HG02852 (cell line): ENCODE data around the gene PARP6.

Experiments
- ATAC-seq: cut with Tn5 transposase; IDR thresholded peaks from one replicate; pipeline ENCODE4 v1.9.1; 2021; ENCODE audit warnings: mild to moderate bottlenecking, moderate library complexity; ENCODE audit not compliant: unreplicated experiment

PARP6 gene, protein sequence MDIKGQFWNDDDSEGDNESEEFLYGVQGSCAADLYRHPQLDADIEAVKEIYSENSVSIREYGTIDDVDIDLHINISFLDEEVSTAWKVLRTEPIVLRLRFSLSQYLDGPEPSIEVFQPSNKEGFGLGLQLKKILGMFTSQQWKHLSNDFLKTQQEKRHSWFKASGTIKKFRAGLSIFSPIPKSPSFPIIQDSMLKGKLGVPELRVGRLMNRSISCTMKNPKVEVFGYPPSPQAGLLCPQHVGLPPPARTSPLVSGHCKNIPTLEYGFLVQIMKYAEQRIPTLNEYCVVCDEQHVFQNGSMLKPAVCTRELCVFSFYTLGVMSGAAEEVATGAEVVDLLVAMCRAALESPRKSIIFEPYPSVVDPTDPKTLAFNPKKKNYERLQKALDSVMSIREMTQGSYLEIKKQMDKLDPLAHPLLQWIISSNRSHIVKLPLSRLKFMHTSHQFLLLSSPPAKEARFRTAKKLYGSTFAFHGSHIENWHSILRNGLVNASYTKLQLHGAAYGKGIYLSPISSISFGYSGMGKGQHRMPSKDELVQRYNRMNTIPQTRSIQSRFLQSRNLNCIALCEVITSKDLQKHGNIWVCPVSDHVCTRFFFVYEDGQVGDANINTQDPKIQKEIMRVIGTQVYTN

DNA sequence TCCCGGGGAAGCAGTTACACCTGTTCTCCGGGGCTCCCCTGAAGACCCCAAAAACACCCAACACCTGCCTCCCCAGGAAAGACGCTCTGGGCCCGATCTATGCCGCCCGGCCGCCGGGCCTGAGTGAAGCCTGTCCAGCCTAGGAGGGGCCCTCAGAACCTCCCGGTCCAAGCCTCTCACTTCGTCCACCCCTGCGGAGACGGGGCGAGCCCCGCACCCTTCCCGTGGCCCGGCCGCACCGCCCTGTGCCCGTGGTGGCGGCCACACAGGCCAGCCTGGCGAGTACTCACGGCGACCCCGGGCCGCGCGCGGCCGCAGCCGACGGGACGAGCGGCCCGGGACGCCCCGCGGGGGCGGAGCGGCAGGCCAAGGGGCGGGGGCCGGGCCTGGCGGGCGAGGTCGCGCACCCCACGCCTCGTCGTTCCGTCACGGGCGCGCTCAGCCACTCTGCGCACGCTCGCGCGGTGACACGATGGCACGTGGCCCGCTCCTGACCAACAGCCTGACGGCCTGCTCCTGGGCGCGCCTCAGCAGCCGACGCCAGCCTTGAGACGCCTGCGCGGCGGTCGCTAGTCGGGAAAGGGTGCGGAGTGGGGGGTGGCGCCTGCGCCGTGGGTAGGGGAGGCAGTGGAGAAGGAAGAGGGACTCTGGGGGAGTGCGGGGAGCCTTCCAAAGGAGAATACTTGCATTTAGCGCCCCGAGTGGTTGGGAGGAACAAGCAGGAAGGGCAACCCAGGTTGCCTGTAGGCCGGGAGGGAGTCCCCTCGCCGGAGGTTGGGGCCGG is at the start of gene PARP6:
PARP6 (minus strand) TSS at position 342 of the 784 bp plus-strand sequence. CDS start 5,077 bp downstream, outside the sequence.
- ATAC-seq = peak; percentile 94

DNA sequence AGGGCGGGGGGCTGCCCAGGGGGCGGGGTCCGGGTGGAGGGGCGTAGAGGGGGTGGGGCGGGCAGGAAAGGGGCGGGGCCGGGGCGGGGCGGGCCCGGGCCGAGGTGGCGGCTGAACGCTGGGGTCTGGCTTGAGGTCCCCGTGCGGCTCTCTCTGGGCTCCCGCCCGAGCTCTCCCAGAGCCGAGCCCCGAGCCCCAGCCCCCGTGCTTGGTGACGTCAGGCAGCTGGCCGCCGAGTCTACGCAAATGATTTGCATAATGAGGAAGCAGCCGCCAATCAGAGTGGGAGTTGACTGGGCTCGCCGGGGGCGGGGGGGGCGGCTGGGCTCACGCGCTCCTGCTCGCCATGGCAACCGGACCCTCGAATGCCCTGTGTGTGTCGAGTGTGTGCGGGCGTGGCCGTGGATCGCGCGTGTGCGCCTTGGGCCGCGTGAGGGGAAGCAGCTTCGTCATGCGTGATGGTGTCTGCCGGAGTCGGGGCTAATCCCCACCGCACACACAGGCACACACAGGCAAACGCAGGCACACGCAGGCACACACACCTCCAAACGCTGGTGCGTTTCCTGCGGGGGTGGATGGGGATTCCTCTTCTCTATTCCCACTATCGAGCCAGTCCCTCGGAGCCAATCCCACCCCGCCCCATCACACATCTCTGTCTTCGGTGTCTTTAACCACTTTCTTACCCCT is 47.8 kb upstream of the PARP6 start, which contains the start of gene CELF6:
CELF6 (minus strand) TSS at position 173 of the 687 bp plus-strand sequence. CDS start 283 bp downstream, outside the sequence.
- peak; percentile 68 for ATAC-seq

DNA sequence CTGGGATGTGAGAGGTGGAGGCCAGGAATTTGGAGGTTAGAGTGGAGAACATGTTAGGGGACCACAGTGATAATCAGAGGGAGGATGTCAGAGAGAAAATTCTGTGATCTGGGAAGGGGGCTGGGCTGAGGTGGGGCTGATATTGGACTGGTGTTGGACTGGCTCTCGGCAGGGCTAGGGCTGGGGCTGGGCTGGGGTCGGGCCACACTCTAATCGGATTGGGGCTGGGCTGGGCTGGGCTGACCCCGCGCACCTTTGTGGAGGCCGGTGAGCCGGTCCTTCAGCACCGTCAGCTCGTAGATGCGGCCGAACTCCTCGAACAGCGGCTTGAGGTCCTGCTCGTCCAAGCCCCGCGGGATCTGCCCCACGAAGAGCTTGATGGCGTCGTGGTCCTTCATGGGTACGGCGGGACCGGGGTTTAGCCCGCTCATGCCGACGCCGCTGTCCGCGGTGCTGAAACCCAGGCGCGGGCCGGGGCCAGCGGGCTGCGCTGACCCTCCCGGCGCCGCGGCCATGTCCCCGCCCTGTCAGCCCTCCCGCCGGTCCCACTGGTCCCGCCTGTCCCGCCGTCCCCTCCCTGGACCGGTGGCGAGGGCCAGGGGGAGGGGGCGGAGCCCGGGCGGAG is 47.1 kb upstream of the PARP6 start:
- peak; percentile 25 for ATAC-seq

DNA sequence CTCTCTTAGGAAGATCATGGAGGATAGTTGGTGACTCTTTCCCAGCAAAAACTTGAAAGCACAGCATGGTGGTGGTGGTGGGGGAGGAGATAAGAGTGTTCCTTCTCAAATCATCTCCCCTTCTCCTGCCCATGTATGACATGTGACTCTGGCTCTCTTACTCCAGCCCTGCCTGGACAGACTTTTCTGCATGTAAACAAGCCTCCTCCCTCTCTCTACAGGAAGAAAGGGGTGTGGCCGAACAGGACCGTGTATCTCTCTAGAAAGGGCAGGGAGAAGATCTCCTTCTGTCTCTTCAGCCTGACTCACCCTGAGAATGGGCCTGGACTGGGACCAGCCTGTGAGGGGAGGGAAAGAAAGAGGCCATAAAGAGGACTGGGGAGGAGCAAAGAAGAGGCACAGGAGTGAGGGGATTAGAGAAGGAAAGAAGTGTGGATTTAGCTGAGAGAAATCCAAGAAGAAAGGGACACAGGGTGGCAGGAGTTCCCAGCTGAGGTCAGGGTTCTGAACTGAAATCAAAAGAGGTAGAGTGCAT is 46.1 kb upstream of the PARP6 start:
- no peak for ATAC-seq

DNA sequence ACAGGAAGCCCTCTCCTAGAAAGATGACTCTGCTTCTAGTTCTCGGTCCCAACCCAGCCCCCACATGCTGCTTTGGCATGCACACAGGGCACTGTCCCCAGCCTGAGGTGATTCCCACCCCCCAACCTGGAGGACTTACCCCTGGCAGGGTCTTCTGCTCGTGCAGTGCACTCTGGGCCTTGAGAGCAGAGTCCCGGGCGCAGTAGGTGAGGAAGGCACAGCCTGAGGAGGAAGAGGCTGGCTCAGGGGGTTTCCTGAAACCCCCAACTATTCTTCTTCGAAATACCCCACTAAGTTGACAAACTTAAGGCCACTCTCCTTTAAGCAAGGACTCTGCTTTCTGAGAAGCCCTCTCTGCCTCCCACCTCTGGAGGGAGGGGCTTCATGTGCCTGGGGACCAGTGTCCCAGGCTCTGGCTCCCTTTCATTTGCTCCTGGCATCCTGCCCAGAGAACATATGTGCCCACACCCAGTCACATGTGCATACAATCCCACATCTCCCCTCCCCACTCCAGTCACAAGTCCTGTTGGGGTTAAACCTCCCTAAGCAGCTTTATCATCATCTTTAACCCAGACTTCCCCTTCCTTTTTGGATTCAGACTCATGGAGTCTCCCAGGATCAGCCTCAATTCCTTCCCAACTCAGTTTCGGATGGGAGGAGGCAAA is 43.5 kb upstream of the PARP6 start:
- ATAC-seq = no peak

DNA sequence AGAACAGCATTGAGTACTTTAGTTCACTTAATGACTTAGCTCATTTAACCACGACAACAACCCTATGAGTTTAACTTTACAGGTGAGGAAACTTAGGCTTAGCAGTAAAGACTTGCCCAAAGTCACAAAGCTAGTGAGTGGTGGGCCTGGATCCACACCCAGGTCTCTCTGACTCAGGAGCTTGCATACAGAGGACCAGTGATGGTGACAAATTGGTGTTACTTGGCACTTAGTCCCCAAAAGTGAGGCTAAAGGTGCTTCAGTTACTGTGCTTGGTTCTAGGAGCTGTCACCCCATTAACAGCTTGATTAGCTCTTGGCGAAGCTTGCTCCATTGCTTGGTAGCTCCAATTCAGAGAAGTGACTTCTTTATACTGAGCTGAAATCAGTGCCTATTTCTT is 41.5 kb upstream of the PARP6 start:
- no peak for ATAC-seq

DNA sequence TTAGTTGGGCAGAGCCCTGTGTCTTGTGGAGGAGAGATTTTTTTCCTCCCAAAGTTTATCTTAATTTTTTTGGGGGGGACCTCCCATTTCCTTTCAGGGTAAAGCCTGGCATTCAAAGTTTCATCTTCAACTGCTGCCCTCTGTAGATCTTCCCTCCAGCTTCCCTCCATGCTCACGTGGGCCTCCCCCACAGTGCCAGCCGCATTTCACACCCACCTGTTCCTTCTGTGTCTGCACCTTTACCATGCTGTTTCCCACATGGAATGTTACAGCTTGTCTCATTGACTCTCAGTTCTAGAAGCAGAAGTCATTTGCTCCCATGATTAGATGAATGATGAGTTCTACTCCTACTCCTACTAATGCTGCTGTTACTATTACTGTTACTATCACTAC is 41.1 kb upstream of the PARP6 start:
- ATAC-seq = no peak

DNA sequence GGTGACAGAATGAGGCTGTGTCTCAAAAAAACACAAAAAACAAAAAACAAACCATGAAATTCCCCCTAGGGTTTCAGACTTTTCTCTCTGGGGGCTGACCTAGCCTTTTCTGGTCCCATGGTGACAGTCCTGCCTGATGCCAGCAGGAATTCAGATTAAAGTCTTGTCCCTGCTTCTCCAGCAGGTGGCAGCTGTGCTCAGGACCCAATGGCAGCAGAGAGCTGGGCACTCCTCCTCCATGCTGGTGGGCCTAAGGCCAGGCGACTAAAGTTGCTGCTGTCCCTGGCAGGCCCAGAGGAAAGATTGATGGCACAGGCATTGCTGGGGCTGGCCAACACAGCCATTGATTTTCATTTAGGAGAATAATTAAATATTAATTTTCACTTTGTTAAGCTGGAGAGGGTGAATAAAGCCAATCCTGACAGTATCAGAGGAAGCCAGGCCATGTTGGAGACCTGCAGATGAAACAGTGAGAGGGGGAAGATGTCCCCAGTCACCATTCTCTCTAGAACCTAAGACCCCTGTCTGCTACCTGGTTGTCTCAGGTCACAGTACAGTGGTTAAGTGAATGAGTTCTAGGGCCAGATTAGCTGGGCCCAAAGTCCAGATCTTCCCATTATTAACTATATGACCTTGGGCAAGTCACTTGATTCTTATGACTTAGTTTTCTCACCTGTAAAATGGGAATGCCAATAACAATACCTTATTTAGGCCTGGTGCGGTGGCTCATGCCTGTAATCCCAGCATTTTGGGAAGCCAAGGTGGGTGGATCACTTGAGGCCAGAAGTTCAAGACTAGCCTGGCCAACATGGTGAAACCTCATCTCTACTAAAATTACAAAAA is 40.5 kb upstream of the PARP6 start:
- ATAC-seq = no peak

DNA sequence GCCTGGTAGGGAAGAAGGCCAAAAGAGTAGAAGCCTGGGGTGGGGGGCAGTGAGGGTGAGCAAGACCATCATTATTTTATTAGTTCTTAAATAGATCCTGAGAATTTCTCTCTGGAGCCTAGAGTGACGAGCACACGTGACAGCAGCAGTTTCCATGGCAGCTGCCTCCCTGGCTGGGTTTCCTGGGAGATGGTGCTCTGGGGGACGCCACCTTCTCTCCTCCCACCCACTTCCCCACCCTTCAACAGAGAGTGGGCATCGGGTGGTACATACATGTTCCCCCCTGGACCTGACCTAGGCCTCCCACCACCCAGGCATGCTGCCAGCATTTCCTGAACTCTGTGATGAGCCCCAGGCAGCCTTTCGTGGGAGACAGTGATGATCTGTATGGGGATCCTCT is 34.7 kb upstream of the PARP6 start:
- ATAC-seq = no peak

DNA sequence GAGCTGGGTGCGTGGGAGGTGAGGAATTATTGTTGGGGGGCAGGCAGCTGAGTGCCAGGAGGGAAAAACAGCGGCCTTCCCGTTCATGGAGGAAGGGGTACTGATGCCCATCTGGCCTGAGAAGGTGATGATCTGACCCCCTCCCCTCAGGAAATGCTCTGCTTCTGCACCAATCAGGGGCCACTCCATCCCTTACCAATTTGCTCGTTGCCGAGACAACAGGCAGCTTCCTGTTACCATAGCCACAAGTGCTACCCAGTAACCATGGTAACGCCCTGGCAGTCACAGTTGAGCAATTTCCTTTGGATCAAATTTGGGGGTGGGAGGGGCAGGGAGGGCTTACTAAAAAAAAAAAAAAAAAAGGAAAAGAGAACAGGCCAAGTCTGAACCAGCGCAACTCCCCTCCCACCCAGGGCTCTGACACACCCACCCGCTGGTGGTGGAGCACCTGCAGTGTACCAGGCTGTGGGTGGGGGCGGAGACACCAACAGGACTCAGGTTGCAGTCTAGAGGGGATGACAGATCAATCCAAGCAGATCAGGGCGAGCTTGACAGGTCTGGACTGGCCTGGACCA is 33.9 kb upstream of the PARP6 start:
- no peak for ATAC-seq

DNA sequence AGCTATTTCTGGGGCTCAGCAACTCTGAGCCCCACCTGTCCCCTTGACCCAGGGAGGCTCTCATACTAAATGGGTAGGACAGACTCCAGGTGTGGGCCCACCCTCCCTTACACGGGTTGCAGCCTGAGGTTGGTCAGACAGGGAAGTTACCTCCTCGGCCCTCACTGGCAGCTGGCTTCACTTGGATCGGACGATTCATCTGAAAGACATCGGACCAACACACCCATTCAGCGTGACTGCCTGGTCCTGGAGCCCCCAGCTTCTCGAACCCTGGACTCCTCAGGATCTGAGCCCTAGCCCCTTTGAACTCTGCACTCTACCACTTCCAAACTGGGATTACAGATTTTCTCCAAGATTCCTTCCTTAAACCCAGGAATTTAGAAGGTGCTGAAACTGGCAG is 32.2 kb upstream of the PARP6 start:
- ATAC-seq = no peak

DNA sequence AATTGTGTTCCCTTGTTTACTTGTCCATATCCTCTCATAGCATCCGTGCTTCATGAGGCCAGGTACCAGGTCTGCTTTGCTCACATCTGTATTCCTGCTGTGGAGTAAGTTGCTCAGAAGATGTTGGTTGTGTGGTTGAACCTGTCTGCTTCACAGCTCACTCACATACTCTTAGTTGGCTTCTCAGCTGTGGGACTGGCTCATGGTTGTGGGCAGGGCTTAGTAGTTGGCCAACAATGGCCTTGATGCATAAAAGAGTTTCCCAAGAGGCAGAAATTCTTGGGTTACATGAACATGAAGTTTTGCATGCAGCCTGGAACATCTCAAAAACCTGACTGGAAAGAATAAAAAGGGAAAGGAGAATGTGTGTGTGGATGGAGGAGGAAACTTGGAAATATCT is 30.6 kb upstream of the PARP6 start:
- ATAC-seq = no peak

DNA sequence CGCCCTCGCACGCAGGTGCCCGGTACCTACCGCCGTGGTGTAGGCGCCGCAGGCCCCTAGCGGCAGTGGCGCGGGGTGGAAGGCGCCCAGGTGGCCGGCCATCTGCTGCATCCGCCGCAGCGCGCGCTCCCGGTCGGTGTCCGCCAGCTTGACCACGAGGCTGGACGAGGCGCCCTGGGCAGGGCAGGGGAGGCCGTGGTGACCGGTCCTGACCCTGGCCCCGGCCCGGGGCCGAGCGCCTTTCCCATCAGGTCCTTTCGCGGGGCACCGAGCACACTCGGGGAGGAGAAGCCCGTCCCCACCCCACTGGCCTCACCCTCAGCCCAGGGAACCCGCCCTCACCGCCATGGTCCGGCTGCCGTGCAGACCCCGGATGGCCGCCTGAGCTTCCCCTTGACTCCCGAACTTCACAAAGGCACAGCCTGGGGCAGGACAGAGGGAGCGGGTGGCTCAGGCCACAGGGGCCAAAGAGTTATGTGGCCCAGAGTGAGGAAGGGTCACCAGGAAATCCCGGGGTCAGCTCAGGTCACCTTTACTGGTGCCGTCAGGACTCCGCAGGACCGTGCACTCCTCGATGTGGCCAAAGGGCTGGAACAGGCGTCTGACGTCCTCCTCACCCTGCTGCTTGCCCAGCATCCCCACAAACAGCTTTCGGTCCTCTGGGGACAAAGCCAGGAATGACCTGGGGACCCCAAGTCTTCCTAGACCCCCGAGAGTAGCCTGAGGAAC is 17.4 kb upstream of the PARP6 start:
- ATAC-seq = no peak

DNA sequence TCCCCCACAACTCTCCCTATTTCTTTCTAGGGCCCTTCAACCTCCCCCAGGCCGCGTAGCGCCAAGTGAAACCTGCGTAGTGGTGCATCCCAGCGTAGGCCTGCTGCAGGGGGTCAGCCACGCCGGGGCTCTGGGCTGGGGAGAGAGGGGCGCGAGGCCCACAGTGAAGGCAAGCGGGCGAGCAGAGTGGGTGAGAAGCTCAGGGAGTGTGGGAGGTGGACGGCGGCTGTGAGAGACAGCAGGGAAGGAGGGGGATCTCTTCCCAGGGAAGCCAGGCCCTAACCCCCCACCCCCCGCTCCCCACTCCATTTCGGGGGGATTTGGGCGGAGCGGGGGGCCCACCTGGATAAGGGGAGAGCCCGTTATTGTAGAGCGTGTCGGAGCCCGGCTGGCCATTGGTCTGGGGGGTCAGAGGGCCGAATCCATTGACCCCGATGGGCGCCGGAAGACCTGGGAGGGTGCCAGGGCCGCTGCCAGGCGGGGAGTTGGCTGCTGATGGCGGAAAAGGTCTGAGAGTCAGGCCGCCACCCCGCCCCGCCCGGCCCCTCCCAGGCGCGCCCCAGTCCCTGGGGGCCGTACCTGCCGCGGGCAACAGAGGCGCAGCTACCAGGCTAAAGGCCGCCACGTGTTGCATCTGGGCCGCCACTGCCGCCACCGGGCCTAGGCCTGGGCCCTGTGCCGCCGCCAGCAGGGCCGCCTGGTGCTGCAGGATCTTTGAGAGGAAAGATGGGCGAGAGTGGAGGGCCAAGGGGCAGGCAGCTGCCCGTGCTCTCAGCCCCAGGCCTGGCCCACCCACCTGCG is 16.6 kb upstream of the PARP6 start:
- ATAC-seq = no peak

DNA sequence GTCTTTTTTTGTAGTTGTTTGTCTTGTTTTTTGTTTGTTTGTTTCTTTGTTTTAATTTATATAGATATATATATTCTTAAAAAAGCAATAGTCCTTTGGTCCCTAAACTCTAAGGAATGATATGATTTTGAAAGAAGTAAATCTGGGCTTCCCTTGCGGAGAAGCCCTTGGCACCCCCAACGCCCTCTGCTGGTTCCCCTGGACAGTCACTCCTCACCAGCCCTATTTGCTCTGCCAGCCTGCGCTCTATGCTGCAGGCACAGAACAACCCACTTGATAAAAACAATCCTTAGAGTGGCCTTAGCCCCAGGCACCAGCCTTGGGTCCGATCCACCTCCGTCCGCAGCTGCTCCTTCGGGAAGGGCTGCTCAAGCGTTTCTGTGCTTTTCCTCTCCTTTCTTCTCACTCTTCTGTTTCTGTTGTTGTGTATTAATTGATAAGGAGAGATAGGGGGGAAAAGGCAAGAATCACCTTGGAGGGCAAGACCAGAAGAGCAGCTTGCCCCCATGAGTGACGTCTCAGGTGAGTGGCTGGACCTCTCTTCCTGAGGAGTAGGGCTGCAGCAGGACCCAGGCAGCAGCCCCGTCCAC is 13.7 kb upstream of the PARP6 start:
- no peak for ATAC-seq

DNA sequence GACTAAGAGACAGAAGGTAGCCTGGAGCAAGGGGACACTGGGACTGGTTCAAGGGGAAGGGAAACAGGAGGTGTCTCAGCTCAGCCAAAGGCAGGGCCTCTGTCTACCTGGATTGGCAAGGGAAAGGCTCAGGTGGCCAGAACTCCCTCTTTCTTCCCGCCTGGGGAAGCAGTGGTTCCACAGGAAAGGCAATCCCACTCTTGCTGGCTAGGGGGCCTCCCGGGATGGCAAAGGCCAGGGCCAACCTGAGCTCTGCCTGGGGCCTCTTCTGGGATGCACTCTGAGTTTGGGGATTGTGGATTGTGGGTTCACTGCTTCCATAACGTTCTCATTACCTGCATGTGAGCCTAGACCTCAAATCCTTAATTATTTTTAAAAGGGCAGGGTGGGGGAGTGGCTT is 13.0 kb upstream of the PARP6 start:
- no peak for ATAC-seq

DNA sequence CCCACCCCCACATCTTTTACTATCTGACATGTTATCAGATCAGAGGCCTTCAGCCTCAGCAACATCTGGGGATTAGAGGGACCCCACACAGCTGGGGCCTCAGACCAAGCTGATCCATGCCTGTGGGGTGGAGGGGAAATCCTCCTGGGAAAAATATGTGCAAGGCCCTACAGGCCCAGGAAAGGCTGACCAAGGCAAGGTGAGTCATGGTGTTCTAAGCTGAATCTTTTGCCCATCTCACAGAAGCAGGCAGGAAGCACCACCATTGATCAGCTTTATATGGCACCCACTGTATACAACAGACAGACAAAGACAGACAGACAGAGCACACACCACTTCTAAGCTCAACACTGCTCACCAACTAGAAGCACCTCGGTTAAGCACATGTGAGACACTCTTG is 12.4 kb upstream of the PARP6 start:
- ATAC-seq = no peak
